HUDEP-2 (cell line): ENCODE measurements around the gene ACCS.

Experiments used
- DNase-seq, 76 experiments: peaks; one replicate each; lab custom pipeline; 2025; ENCODE audit not compliant: unreplicated experiment in 76 of 76; lab: John Stamatoyannopoulos, UW

ACCS gene

DNA sequence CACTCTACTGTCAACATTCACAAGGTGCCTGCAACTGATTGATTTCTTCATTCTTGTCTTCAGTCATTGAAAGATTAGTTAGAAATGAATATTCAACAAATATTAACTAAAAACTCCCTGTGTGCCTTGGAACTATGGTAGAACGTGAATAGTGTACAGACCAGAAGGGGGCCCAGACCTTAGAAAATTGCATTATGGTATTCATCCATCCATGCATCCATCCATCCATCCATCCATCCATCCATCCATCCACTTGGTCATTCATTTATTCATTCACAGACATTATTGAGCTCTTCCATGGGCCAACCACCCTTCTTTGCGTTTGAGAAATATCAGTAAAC is 28.4 kb upstream of the ACCS start:
- DNase-seq, result no peak

DNA sequence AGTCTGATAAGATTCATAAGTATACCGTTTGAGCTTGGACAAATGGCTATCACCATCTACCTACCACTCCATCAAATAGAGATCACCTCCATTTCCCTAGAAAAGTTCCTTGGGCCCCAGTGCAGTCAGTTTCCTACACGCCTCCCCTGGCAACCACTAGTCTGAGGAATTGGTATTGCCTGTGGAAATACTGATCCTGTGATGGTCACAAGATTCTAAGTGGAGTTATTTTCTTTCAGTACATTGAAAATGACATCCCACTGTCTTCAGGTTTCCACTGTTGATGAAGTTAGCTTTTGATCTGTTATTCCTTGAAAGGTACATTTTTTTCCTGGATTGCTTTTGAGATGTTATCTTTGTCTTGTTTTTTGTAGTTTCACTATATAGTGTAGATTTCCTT is 22.9 kb upstream of the ACCS start:
- no peak for DNase-seq

DNA sequence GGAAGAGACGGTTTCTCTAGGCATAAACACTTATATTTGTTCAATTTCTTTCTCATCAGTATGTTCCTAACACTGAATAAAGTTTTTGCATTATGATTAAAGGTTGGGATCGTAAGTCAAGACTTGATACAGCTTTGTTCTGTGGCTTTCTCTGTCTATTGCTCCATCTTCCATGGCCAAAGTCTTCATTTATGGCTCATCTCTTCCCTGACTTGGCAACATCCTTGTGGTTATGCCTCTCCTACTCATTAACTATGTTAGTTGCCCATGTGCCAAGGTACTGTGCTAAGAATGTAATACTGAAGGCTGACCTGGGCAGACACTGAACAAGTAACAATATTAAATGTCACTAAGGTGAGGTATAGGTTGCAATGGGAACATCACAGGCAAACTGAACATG is 19.9 kb upstream of the ACCS start:
- DNase-seq, result no peak

DNA sequence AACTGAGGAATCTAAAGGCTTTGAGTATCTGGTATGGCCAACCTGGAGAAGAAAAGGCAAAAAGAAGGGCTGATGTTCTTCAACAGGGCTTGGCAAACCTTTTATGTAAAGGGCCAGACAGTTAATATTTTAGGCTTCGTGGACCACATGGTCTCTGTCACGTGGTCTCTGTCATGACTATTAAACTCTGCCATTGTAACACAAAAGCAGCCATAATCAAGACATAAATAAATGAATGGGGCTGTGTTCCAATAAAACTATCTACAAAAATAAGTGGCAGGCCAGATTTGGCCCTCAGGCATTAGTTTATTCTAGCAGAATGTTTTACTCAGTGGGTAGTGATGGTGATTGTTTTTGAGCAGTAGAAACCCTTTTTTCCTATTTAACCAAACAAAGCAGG is 18.8 kb upstream of the ACCS start:
- no peak for DNase-seq

DNA sequence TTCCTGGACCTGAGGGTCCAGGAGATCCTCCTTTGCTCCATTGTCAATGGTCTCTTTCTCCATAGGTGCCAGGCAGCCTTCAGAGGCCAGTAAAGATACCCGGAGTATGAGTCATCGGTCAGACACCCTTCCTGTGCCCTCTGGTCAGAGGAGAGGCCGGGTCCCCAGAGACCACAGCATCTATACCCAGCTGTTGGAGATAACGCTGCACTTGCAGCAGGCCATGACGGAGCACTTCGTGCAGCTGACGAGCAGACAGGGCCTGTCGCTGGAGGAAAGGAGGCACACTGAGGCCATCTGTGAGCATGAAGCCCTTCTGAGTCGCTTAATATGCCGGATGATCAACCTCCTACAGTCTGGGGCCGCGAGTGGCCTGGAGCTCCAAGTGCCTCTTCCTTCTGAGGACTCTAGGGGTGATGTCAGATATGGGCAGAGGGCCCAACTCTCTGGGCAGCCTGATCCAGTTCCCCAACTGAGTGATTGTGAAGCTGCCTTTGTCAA is 18.1 kb upstream of the ACCS start, which contains the start of gene ACCSL:
Gene ACCSL (plus strand): TSS at position 51 of the 501 bp plus-strand sequence. CDS start 56 bp downstream, at position 107.
- no peak for DNase-seq

DNA sequence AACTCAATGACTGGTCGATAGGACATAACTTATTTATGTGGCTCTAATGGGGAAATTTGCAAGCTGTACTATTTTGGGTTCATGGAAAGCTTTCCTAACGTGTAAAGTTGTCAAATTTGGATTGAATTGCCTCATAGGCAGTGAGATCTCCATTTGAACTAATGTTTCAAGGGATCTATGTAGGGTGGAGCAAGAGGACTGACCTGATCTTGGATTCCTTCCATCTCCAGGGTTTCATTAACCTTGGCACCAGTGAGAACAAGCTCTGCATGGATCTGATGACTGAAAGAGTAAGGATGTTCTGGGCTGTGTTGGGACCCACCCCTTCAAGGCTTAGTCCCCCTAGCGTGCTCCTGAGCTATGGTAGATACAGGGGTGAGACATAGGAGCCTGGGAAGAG is 16.2 kb upstream of the ACCS start:
- DNase-seq, result no peak

DNA sequence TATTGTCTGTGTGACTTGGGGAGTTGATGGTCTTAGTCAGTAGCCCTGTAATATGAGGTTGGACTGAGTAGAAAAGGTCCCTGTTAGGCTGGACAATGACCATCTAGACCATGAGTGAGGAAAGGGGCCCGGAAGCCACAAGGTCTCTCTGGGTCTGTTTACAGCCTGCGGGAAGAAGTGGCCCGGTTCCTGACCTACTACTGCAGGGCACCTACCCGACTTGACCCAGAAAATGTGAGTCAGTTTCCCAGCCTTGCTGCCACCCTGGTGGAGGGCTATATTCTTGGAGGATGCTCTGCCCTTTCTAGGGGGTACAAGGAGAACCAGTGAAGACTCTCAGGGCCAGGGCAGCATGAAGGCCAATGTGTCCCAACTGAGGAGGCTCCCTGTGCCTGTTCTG is 14.9 kb upstream of the ACCS start:
- DNase-seq, result no peak

DNA sequence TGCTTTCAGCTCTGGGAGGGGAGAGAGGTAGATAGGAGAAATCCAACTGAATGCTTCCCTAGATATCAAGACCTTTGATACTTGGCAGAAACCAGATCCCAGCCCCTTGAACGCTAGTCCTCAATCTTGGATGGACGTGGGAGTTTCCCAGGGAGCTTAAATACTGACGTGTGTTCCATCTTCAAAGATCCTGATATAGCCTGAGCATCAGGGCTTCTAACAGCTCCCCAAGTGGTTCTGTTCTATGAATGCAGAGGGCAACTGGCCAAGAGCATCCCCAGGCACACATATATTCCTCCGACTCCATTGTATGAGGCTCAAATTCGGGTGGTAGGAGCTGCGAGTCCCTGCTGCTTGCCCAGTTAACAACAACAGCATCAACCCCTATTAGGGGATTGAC is 8.7 kb upstream of the ACCS start:
- no peak for DNase-seq

DNA sequence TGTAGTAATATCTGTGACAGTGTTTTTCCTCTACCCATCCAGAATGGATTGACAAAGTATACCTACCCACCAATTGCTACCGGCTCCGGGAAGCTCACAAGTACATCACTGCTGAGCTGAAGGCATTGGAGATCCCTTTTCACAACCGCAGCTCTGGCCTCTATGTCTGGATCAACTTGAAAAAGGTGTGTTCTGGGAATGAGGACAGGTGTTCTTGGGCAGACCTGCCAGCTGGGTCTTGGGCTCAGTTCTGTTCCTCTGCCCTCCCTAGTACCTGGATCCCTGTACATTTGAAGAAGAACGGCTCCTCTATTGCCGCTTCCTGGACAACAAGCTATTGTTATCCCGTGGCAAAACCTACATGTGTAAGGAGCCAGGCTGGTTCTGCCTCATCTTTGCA is 7.8 kb upstream of the ACCS start:
- DNase-seq, result no peak

DNA sequence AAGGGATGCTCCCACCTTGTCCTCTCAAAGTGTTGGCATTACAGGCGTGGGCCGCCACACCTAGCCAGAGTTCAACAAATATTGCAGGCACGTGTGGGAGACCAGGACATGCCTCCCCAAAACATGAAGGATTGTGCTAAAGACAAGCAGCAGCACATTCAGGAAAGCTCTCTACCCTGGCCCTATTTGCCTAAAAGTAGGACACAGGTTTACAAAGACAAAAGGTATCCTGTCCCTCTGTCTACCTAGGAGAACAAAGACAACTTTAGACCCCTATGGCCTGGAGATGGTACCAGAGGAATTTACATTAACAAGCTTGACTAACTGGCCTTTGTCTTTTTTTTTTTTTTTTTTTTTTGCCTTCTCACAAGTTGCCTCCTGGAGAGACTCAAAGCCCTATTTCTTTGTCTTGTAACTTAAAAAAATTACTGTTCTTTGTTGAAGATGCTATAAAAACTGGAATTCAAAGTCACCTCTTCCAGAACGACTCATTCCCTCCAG is 859 bp upstream of the ACCS start:
- no peak for DNase-seq

DNA sequence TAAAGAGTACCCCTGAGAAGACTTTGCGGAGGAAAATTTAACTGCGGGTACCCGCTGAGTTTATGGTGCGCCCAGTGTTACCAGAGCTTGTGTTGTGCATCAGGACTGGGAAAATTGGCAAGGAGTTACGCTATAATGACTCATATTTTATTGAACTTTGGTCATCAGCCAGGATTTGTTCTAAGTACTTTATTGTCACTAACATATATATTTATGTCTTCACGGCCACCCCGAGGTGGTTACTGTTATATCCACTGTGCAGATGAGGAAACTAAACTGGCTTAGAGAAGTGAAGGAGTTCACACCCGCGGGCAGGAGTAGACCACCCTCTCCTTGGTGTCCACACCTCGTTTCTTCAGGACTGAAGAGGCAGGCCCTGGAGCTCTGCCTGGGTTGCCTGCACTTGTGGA is 667 bp downstream of the ACCS start:
- peak in 15 of 76 experiments; percentile 12 to 44 (median 28) for DNase-seq

DNA sequence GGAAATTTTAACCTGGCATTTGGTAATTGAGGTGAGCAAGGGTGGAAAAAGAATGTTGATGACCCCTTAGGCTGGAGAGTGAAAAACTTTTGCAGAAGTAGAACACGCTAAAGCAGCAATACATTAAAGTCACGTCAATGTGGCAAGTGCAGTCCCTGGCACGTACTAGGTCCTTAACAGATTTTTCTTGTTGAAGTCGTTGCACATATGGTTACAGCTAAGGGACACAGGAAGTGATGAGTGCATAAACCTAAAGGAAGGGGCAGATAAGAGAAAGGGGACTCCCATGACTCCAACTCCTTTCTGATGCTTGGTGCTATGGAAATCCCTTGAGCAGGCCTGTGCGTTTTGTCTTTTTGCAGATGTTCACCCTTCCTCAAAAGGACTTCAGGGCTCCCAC is 1.2 kb downstream of the ACCS start:
- DNase-seq, result peak in 1 of 76 experiments; percentile 14

DNA sequence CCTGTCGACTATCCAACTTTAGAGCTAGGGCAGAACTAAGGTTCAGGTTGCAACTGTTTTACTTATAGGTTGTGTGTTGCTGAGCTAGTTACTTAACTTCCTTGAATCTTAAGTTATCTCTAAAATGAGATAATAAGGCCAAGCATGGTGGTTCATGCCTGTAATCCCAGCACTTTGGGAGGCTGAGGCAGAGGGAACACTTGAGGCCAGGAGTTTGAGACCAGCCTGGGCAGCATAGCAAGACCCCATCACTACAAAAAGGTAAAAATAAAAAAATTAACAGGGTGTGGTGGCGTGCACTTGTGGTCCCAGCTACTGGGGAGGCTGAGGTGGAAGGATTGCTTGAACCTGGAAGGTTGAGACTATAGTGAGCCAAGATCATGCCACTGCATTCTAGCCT is 2.1 kb downstream of the ACCS start:
- no peak for DNase-seq

DNA sequence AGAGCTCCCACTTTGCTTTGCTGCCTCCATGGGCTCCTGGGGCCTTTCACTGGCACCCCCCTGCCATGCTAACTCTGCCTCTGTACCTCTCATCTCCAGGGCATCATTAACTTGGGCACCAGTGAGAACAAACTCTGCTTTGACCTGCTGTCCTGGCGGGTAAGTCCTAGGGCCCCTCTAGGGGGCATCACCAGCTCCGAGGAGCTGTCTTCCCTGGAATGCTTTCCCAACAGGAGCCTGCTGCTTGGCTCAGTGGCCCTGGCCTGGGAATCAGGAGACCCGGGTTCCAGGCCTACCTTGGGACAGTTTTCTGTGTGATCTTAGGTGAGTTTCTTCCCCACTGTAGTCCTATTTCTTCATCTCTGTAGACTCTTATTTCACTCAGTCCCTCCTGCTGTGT is 5.1 kb downstream of the ACCS start:
- DNase-seq, result no peak

DNA sequence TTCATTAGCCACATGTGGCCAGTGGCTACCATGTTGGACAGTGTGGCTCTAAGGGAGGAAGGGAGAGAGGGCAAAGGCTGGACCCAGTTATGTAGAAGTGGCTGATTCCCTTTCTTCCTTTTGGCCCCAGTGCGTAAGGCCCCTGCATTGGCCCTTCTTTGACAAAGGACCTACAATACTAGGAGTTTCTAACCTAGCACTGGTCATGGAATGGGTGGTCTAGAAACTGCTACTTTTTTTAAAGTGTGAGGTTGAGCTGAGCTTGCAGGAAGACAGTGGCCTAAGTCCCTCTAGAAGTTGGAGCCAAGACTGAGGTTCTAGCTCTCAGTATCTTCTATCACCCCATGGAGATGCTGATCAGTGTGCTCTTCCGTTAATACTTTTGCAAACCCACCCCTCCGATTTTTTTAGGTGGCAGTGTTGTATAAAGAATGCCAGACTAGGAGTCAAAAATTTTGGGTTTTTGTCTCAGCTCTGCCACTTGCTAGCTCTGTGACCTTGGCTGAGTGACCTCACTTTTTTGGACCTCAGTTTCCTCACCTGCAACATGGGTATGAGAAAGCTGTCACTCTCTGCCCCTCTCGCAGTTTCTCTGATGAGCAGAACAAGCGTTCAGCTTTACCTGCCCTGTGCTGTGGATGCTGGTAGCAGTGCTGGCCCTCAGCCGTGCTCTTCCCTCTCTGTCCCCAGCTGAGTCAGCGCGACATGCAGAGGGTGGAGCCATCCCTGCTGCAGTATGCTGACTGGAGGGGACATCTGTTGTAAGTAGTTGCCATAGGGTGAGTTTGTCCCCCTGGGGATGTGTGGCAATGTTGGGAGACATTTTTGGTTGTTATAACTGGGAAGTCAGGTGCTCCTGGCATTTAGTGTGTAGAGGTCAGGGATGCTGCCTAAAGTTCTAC is 6.9 kb downstream of the ACCS start:
- DNase-seq, result no peak

DNA sequence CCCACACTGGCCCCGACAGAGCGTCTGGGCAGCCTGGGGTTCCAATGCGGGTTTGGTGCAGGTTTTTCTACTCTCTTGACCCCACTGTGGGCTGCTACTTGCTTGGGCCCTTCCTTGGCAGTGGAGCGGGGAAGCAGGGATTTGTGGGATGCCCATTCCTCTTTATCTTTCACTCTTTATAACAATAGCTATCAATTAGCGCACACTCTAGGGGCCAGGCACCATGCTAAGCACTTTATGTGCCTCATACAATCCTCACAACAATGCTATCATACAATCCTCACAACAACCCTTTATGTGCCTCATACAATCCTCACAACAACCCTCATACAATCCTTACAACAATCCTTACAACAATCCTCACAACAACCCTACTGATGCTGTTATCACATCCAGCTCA is 12.7 kb downstream of the ACCS start:
- no peak for DNase-seq

DNA sequence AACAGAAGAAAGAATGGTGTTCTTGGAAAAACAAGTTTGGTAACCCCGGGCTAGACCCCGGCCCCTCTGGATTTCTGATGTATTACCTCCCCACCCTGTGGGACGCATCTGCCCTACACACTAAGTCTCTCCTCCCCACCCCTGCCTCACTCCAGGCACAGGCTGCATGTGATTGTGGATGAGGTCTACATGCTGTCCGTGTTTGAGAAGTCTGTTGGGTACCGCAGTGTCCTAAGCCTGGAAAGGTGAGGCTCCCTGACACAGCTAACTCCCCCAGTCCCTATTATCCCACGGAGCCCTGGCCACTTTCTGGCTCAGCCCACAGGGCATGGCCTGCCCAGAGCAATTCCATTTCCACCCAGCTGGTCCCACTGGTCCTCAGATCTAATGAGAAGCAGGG is 13.3 kb downstream of the ACCS start:
- DNase-seq, result no peak

DNA sequence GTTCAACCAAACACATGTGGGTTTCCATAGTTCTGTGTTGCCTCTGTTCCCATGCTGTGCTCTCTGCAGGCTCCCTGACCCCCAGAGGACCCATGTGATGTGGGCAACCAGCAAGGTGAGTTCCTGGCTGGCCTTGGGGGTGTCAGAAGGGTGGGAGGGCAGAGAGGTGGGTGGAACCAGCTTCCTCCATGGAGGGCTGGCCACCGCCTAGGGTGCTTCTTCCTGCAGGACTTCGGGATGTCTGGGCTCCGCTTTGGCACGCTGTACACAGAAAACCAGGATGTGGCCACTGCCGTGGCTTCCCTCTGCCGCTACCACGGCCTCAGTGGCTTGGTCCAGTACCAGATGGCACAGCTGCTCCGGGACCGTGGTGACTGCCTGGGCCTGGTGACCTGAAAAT is 14.9 kb downstream of the ACCS start:
- DNase-seq, result no peak

DNA sequence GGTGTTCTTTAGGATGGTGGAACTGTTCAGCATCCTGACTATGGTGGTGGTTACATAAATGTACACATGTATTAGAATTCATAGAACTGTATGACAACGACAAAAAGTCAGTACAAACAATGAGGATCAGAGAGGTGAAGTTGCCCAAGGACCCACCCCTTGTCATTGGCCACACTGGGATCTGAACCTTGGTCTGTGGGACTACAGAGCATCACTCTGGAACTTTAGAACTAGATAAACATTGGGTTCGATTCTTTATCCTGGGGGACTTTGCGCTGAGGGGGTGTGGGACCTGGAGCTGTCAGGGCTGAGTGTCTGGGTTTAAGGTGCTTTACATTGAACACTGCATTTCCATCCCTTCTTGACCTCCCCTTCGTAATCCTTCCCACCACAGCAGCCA is 16.6 kb downstream of the ACCS start:
- no peak for DNase-seq

DNA sequence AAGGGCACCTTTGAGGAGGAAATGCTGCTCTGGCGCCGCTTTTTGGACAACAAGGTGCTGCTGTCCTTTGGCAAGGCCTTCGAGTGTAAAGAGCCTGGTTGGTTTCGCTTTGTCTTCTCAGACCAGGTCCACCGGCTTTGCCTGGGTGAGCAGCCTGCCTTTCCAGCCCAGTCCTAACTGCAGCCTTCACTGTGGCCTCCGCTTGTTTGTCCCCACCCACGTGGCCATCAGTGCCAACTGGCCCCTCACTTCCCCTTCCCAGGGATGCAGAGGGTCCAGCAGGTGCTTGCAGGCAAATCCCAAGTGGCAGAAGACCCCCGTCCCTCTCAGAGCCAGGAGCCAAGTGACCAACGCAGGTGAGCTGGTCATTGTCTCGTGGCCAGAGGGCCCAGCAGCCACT is 17.4 kb downstream of the ACCS start:
- DNase-seq, result no peak

DNA sequence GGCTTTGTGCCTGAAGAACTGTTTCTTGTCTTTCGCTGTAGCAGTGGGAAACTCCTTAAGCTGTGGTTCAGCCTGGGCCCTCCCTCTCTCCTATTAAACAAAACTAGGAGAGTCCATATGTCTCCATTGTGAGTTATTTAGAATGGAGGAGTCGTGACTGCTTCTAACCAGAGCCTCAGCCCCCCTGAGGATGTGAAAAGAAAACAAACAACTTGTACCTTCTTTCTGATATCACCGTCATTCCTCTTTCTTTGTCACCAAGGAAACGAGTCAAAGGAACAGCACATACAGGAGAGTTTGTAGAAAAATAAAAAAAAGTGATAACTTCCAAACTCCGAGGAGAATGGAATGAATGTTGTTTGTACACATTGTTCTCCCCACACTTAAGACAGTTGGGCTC is 17.8 kb downstream of the ACCS start:
- no peak for DNase-seq

DNA sequence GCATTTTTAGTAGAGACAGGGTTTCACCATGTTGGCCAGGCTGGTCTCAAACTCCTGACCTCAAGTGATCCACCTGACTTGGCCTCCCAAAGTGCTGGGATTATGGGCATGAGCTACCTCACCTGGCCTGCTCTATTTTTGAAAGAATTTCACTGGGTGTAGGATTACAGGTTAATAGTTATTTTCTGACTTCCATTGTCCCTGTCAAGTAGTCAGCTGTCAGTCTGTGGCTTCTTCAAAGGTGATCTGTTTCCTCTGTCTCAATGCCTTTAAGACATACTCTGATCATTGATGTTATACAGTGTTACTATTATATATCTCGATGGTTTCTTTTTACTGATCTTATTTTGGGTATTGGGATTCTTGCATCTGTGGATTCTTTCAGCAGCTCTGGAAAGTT is 19.3 kb downstream of the ACCS start:
- no peak for DNase-seq
